Activated gamma-delta T cell treated with anti-CD3 and anti-CD28 coated beads, Interleukin-2, amount 50 U/mL, for 16 hours (primary cell): ENCODE data around the gene NID2.

Source experiments
- DNase-seq: peaks from one replicate; pipeline ENCODE4 v3.0.0-alpha.2; 2020; ENCODE audit warnings: low read depth

Gene NID2

GRCh38 chr14:52026901-52027300 lies 42.0 kb downstream of the NID2 start:
- DNase-seq: no peak

- DNase-seq: no peak
These were observed 42.7 kb downstream of the NID2 start for GRCh38 chr14:52026017-52026660.

GRCh38 chr14:52025310-52025709 lies 43.5 kb downstream of the NID2 start:
- DNase-seq: no peak

- DNase-seq: no peak
These were observed 45.3 kb downstream of the NID2 start for GRCh38 chr14:52023518-52023917.

DNA sequence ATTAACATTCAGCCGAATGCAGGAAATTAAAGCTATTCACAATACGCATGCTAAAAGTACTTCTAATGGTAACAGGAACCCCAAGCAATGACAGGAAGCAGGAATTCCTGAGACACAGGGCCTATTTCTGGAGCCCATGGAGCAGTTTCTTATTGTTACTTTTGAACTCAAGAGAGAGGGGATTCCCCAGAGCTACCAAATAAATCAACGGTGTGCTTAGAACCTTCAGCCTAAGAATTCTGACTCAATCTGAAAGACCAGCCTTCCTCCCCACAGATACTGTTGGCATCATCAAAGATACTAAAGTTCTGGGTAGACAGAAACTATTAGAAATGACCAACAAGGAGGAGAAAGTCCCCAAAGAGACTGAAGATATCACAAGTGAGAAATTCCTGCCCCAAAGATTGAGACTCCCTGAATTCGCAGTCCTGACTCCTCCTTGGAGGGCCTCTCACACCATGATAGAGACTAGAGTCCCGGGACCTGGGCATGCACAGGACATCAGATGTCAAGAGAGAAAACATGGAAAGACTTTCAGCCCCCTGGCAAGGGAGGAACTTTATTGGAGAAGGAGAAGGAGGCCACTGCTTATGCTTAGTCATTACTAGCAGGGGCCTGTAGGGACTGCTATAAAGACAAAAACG lies 46.8 kb downstream of the NID2 start:
- no peak for DNase-seq

DNA sequence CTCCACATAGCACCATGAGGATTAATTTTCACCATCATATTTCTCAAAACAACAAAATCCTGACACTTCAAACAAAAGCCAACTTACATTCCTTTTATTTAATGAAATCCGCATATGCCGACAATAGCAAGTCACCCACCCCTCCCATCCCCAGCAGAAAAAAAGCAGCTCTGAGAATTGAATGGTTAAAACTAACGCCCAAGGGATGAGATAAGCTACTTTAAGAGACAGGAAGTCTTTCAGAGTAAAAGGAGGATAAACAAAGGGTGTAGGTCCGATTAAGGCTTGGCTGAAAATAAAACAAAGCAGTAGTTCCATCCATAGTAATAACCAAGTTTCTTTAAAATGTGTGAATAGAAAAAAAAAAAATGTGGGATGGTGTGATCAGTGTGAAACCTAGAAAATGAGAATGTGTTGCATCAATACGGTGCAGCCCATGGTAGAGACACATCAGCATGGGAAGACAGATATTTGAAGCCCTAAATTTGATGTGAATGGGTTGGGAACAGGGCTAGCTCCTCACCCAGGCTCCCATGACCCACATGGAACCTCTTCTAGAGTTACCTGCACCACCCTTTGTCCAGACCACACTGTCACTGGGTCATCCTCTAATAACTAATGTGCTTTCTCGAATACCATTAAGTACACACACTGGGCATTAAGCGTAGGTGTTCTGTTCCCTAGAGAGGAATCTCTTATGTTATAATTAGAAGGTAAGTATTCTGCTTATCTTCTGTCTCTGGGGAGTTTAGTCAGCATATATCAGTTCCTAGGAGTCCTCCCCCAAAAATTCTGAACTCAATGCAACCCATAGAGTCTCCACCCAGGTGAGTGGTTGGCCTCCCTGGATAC lies 47.8 kb downstream of the NID2 start:
- DNase-seq: no peak

DNA sequence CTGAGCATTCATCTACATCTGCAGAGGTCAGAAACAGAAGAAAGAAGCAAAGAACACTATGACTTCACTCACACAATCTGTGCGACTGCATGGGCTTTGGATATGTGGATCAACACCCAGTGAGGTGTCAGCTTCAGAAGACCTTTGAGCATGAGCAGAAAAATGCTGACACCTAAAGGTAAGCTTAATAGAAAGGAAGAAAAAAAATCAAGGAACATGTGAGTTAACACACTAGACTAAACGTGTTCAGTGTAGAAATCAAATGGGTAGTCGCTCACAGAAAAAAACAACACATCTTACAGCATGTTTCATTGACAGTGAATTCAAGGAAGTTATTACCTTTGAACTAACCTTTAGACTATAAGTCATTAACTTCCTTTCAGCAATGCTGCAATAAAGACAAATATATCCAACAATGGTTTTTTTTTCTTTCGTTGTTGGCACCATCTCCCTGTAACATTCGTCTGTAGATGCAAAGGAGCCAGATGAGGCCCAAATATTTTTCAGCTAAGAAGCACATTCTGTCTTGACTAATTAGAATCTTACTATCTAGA lies 48.6 kb downstream of the NID2 start:
- DNase-seq: no peak

- DNase-seq: no peak
These were observed 49.9 kb downstream of the NID2 start for GRCh38 chr14:52018970-52019369.

DNA sequence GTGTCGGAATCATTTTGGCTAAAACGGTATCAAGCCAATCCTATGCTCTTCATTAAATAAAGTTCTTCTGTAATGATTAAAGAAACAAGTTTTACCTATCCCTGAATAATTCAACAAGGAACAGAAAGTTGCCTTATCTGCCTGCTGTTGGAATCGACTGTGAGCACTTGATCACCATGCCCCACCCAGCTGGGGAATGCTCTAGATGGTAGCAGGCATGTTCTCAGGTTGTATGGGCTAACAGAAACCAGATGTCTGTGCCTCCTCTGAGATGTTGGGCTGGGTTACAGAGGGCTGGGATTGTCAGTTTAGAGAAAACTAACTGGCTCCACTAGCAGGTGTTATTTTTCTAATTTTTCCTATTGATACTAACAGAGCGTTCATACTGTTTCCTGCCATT lies 50.6 kb downstream of the NID2 start:
- no peak for DNase-seq

DNA sequence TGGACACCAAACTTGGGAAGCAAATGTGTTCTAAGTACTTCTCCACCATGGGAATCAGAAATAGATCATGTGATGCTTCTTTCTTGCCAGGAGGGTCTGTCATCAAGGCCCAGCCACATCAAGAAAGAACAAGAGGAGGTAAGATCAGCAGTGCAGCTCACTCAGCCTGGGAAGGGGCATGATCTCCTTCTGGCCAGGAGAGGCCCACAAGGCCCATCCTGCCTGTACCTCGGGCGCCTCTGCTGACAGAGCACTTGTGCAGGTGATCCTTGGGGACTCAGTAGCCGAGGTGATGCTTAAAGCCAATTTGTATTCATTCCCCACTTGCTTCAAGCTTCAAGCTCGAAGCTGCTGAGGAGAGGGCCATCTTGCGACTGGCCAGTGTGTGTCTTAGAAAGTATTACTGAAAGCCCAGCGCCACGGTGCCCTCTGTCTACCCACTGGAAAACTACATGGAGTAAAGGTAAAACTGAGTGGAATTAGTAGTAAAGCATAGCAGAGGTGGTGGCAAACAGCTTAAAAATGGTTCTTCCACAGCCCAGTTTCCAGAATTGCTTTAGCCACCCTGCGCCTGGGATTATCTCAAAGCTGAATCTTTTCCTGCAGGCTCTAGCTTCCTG lies 53.3 kb downstream of the NID2 start:
- DNase-seq: no peak

DNA sequence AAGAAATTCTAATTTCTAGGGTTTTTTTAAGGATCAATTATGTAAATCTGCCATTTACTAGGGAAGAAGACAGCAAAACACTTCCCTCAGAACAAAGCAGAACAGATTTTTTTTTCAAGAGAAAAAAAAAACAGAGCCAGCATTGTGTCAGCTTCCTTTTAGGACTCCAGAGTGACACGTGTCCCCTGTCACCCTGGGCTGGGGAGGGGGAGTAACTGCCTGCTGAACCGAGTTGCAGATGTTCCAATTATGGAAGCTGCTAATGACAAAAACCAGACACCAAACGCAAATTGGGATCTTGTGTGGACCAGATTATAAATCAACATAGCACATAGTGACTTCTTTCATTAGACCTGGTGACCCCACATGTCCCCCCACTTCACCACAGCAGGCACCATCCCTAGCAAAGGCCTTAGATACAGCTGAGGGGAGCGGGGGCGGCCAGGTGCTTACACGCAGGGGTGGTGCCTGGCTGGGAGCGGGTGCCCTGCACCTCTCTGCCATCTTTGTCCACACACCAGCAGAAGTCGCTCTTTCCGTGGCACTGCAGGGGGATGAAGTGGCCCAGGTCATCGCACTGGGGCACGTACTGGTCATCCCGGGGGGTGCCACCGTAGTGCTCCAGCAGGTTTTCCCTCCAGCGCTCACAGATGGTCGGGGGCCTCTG lies 54.1 kb downstream of the NID2 start:
- DNase-seq: no peak

- no peak for DNase-seq
These were observed 54.8 kb downstream of the NID2 start for GRCh38 chr14:52013984-52014600.

DNA sequence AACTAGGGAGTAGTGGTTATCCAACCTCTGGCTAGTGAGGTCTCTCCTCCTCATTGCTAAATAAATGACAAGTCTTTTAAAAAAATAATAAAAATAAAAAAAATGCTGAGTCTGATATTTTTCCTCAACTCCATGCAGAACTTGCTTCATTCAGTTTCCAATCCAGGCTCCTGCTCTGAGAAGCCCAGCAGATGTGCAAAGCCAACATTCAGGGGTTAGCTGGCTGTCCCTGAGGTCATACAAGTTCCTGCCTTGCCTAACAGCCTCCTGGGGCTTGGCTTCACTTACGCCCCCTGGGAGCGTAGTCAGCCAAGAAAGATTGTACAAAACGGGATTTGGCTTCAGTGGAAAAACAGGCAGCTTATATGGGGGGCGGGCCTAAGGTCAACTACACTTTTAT lies 56.2 kb downstream of the NID2 start:
- DNase-seq: no peak

DNA sequence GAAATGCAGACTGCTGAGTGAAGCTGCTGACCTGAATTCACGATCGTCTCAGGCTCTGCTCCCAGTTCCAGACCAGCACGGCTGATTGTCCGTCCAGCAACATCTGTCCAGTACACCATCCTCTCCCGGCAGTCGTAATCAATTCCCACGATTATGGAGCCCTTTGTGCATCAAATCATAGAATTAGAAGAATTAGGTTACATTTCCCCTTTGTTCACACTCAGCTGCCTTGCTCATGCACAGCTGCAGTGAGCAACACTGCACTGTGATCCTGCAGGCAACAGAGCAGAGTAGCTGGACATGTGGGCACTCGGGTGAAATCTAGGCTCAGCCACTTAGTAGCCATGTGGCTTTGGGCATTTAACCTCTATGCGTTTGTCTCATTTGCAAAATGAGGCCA lies 57.3 kb downstream of the NID2 start:
- no peak for DNase-seq

- no peak for DNase-seq
These were observed 58.6 kb downstream of the NID2 start for GRCh38 chr14:52010173-52010693.

- DNase-seq: no peak
These were observed 60.7 kb downstream of the NID2 start for GRCh38 chr14:52008136-52008535.

DNA sequence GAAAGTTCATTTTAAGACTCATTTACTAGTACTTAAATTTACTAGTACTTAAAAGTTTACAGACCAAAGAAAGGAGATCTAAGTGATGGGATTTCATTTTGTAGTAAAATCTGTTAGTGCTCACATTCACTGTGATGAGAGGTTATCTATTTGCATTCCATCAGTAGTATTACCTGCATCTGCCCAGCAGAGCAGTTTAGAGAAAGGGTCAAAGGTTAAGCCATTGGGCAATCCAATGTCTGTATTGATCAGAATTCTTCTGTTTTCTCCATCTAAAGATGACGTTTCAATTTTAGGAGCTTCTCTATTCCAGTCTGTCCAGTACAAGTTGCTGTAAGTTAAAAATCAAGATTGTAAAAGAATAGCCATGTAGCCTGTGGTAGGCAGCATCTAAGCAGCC lies 61.2 kb downstream of the NID2 start:
- DNase-seq: no peak

GRCh38 chr14:52007211-52007610 lies 61.6 kb downstream of the NID2 start:
- no peak for DNase-seq

DNA sequence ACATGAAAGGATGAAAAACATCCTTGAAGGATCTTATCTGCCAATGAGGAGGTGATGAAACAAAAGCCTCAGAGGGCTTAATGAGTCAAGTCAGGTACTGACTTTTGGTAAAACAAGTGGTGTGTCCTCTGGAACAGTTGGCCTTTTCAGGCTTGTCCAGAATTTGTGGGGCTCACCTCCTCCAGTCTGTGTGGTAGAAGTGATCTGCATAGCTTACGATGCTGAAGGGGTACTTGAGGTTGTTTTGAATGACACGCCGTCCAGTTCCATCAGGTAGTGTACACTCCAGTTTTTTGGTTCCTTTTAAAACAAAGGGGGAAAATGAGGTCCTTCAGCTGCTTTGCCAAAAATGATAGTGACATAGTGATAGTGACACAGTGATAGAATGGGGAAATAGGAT lies 62.5 kb downstream of the NID2 start:
- DNase-seq: no peak

DNA sequence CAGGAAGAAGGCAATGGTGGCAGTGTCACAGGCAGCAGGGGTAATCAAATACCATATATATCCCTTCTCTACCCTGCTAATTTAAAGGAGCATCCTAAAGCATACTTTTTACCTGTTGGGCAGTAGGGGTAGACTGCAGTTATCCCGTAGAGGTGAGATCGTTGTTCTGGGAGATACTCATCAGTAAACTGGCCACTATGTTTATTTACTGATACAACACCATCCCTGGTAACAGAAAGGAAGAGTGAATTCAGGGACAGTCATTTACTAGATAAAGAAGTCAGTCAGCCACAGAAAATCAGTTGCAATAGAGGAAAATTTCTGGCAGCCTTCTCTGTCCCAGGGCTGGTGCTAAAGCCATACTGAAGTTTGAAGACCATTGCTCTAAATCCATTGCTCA lies 63.2 kb downstream of the NID2 start:
- DNase-seq: no peak

- no peak for DNase-seq
These were observed 65.5 kb downstream of the NID2 start for GRCh38 chr14:52003324-52003723.
